ENCODE measurements around the gene MAST3.
A peak's percentile ranks its signal among the peaks of the same experiment; 100 is the strongest.

Gene MAST3

GRCh38 chr19:18167011-18167410, 69.4 kb downstream of the MAST3 start:
- Mint-ChIP-seq H3K36me3 (ENCODE audit: low read depth) (peaks cover 63% of the 10 kb centered on the region), H3K27ac (no peak overlapping the region), H3K9me3 (no peaks in the 10 kb centered on the region), H3K27me3 (ENCODE audit: low read depth, poor library complexity) (peaks cover 3% of the 10 kb centered on the region), H3K4me3 (no peak overlapping the region), H3K4me1 (peaks cover 5% of the 10 kb centered on the region)
- no peak for DNase-seq
- no peak for TF ChIP-seq CTCF (IDR thresholded peaks at IDR 0.05)

GRCh38 chr19:18167975-18168645, 70.5 kb downstream of the MAST3 start:
- H3K4me3 Mint-ChIP-seq, result no peak overlapping the region
- DNase-seq, result peak; percentile 68
- H3K4me1 Mint-ChIP-seq, result peaks cover 5% of the 10 kb centered on the region
- no peak overlapping the region for H3K27ac Mint-ChIP-seq
- peaks cover 7% of the 10 kb centered on the region for H3K27me3 Mint-ChIP-seq (ENCODE audit: low read depth, poor library complexity)
- H3K9me3 Mint-ChIP-seq, result no peaks in the 10 kb centered on the region
- peaks cover 61% of the 10 kb centered on the region for H3K36me3 Mint-ChIP-seq (ENCODE audit: low read depth)
- peak; percentile 67 for TF ChIP-seq CTCF (IDR thresholded peaks at IDR 0.05)

- DNase-seq, result no peak
- Mint-ChIP-seq H3K4me3 (no peak overlapping the region), H3K4me1 (peaks cover 10% of the 10 kb centered on the region), H3K27me3 (ENCODE audit: low read depth, poor library complexity) (peaks cover 9% of the 10 kb centered on the region), H3K9me3 (no peaks in the 10 kb centered on the region), H3K27ac (no peak overlapping the region), H3K36me3 (ENCODE audit: low read depth) (peaks cover 53% of the 10 kb centered on the region)
- TF ChIP-seq CTCF (IDR thresholded peaks at IDR 0.05), result no peak
These were observed 71.2 kb downstream of the MAST3 start for GRCh38 chr19:18168673-18169381.

GRCh38 chr19:18170714-18171255, 73.2 kb downstream of the MAST3 start:
- Mint-ChIP-seq H3K27ac (peak overlapping the region; percentile 86), H3K4me3 (no peak overlapping the region), H3K9me3 (no peaks in the 10 kb centered on the region), H3K4me1 (peaks cover 16% of the 10 kb centered on the region), H3K36me3 (ENCODE audit: low read depth) (peaks cover 49% of the 10 kb centered on the region), H3K27me3 (ENCODE audit: low read depth, poor library complexity) (peaks cover 27% of the 10 kb centered on the region)
- no peak for DNase-seq
- no peak for TF ChIP-seq CTCF (IDR thresholded peaks at IDR 0.05)

GRCh38 chr19:18171605-18172327, 74.2 kb downstream of the MAST3 start:
- no peak for DNase-seq
- no peaks in the 10 kb centered on the region for H3K9me3 Mint-ChIP-seq
- peaks cover 34% of the 10 kb centered on the region for H3K27me3 Mint-ChIP-seq (ENCODE audit: low read depth, poor library complexity)
- no peak overlapping the region for H3K27ac Mint-ChIP-seq
- no peak overlapping the region for H3K4me3 Mint-ChIP-seq
- peaks cover 39% of the 10 kb centered on the region for H3K36me3 Mint-ChIP-seq (ENCODE audit: low read depth)
- no peak for TF ChIP-seq CTCF (IDR thresholded peaks at IDR 0.05)
- H3K4me1 Mint-ChIP-seq, result peaks cover 16% of the 10 kb centered on the region

Data from nephron progenitor cell (in vitro differentiated cells).